HCT116 (cell line): ENCODE measurements around the gene TSPAN1.

ENCODE experiments used
- ATF3 ChIP-seq: IDR thresholded peaks from 2 replicates; pipeline ENCODE4 v1.6.1; 2012
- CTCF ChIP-seq, 3 experiments: fragments of 200-600 bp in 1 of 3; sonication (generic) in 1 of 3; IDR thresholded peaks in 2 of 3; conservative IDR thresholded peaks in 1 of 3; 2 replicates each; pipeline ENCODE4 v1.5.1; 2012 to 2017; ENCODE audit warnings: low read depth in 2 of 3, low read length in 2 of 3, antibody characterized with exemption in 1 of 3, borderline replicate concordance in 1 of 3, control low read depth in 1 of 3, mild to moderate bottlenecking in 1 of 3, mixed read lengths in 1 of 3, mixed run types in 1 of 3, moderate library complexity in 1 of 3; ENCODE audit not compliant: insufficient read depth in 1 of 3
- EZH2 ChIP-seq: fragments of 200-600 bp; sonication (generic); IDR thresholded peaks from 2 replicates; pipeline ENCODE4 v1.6.1; 2017; ENCODE audit warnings: antibody characterized with exemption, mixed run types
- EZH2phosphoT487 ChIP-seq: fragments of 200-600 bp; IDR thresholded peaks from 2 replicates; pipeline ENCODE4 v1.6.1; 2018; ENCODE audit warnings: antibody characterized with exemption, borderline replicate concordance
- POLR2A ChIP-seq: IDR thresholded peaks from 2 replicates; pipeline ENCODE4 v1.7.0; 2011; ENCODE audit warnings: borderline replicate concordance; ENCODE audit not compliant: insufficient read depth, insufficient read length; ENCODE audit errors: extremely low read depth
- POLR2AphosphoS5 ChIP-seq: IDR thresholded peaks from 2 replicates; pipeline ENCODE4 v1.6.1; 2011; ENCODE audit warnings: mild to moderate bottlenecking, low read depth, low read length, moderate library complexity

GRCh38 chr1:46187106-46187869 lies 12.4 kb downstream of the TSPAN1 start:
- TF ChIP-seq POLR2AphosphoS5 (no peak), CTCF (IDR thresholded peaks at IDR 0.05 in 2 of 3, conservative IDR thresholded peaks at IDR 0.05 in 1 of 3; ENCODE audit: borderline replicate concordance in 1 of 3, insufficient read depth in 1 of 3, low read depth in 2 of 3, low read length in 2 of 3) (no peak), EZH2phosphoT487 (no peak), POLR2A (no peak), EZH2 (no peak), ATF3 (no peak)
